ENCODE data around the gene CCR7. TPM values are rescaled to one million over a fixed set of nuclear protein-coding genes. Genes with fewer than 3 reads are reported as not detected.

CCR7 gene
- total and polyA plus RNA-seq, 2 of the 4 experiments (the other 2 are of a cell fraction): 0.14 to 0.36 TPM

- no peaks in the 10 kb centered on the region for H3K9me1 ChIP-seq (ENCODE audit: insufficient read depth, low read length)
- no peak overlapping the region for H3K9ac ChIP-seq (ENCODE audit: low read depth, low read length)
- H4K8ac ChIP-seq (ENCODE audit: low read depth in 2 of 2, low read length in 2 of 2): no peak overlapping the region
- H2AK9ac ChIP-seq (replicated peaks; ENCODE audit: low read depth, low read length, poor library complexity): no peak overlapping the region
- ATAC-seq (ENCODE audit: low read depth): no peak
- H3K4me2 ChIP-seq (ENCODE audit: low read depth, low read length): no peak overlapping the region
- no peak overlapping the region for H2BK5ac ChIP-seq (ENCODE audit: low read depth, low read length, poor library complexity, severe bottlenecking)
- no peak overlapping the region for H3K4ac ChIP-seq (ENCODE audit: low read depth, low read length)
- H2BK20ac ChIP-seq (ENCODE audit: low read depth, low read length): no peak overlapping the region
- 0 out of 2 replicates have a peak, but pooled peaks cover 2% of the 10 kb centered on the region for H3K9me3 ChIP-seq (ENCODE audit: control insufficient read depth, insufficient read depth, low read length)
- intact Hi-C loops (cut with micrococcal nuclease) (no loop called here), in situ Hi-C loops (cut with MboI; ENCODE audit: low sequenced_read_pairs) (no loop called here), dilution Hi-C loops (cut with HindIII; ENCODE audit: low sequenced_read_pairs, unreplicated experiment) (no loop called here)
- no peak overlapping the region for H2BK120ac ChIP-seq (ENCODE audit: low read depth, low read length)
- no peak overlapping the region for H4K5ac ChIP-seq (ENCODE audit: low read depth, low read length)
- H3K79me1 ChIP-seq (ENCODE audit: low read depth in 1 of 2, low read length in 2 of 2): no peaks in the 10 kb centered on the region
- peaks cover 36% of the 10 kb centered on the region for H3K27me3 ChIP-seq (ENCODE audit: control insufficient read depth, insufficient read depth, low read length)
- H3K18ac ChIP-seq (ENCODE audit: low read depth, low read length): no peak overlapping the region
- DNase-seq: no peak
- no peaks in the 10 kb centered on the region for H3K4me1 ChIP-seq (ENCODE audit: control insufficient read depth, insufficient read depth, low read length)
- H2AK5ac ChIP-seq (ENCODE audit: low read depth, low read length): no peak overlapping the region
- H3K4me3 ChIP-seq (ENCODE audit: insufficient read depth, low read depth, low read length): no peak overlapping the region
- POLR2A ChIA-PET (ENCODE audit: unreplicated experiment): no interaction called here
- BruUV-seq (replicated peaks): no TSS peak
- no peak overlapping the region for H2BK15ac ChIP-seq (ENCODE audit: low read depth, low read length)
- H3K27ac ChIP-seq (ENCODE audit: insufficient read depth, low read length): no peak overlapping the region
- no peak overlapping the region for H3K14ac ChIP-seq (replicated peaks; ENCODE audit: low read depth, low read length)
- WGBS, 2 experiments (ENCODE audit: extremely low coverage in 2 of 2, insufficient read length in 1 of 2): 65% methylated on average over 2 of the region's 3 CpGs; no CpG with 5 or more reads in 1 of the 2 experiments
- H3K56ac ChIP-seq (ENCODE audit: extremely low read depth, insufficient read depth, low read length): no peak overlapping the region
- H4K20me1 ChIP-seq (ENCODE audit: insufficient read depth, low read length): no peaks in the 10 kb centered on the region
- CTCF ChIA-PET: no interaction called here
- no peak overlapping the region for H4K91ac ChIP-seq (ENCODE audit: insufficient read depth, low read depth, low read length)
- no peak overlapping the region for H3K23ac ChIP-seq (ENCODE audit: low read depth, low read length)
- no peak for TF ChIP-seq BHLHE40 (IDR thresholded peaks at IDR 0.05; ENCODE audit: low read depth, low read length)
- TF ChIP-seq ELK1 (IDR thresholded peaks at IDR 0.05; ENCODE audit: borderline replicate concordance, low read depth, low read length): no peak
- TF ChIP-seq SMC3 (IDR thresholded peaks at IDR 0.05; ENCODE audit: low read depth, low read length): no peak
- no peak for TF ChIP-seq MXI1 (IDR thresholded peaks at IDR 0.05; ENCODE audit: borderline replicate concordance, low read depth, low read length)
- no peak for TF ChIP-seq RAD21 (IDR thresholded peaks at IDR 0.05; ENCODE audit: low read length)
- no peak for TF ChIP-seq RFX5 (IDR thresholded peaks at IDR 0.05; ENCODE audit: low read depth, low read length)
- TF ChIP-seq CHD1 (IDR thresholded peaks at IDR 0.05; ENCODE audit: low read depth, low read length): no peak
- TF ChIP-seq NFE2L2 (IDR thresholded peaks at IDR 0.05; ENCODE audit: low read depth, low read length): no peak
- TF ChIP-seq CTCF (conservative IDR thresholded peaks at IDR 0.05; ENCODE audit: low read depth, low read length): no peak
- TF ChIP-seq RCOR1 (IDR thresholded peaks at IDR 0.05; ENCODE audit: insufficient replicate concordance, low read length): no peak
- no peaks in the 10 kb centered on the region for H3K36me3 ChIP-seq (ENCODE audit: control insufficient read depth, insufficient read depth, low read length)
- no peak overlapping the region for H2AFZ ChIP-seq (replicated peaks; ENCODE audit: low read length, poor library complexity)
These were observed 14.2 kb upstream of the CCR7 start for GRCh38 chr17:40579471-40579870.

Measured in IMR-90 (cell line).